Testis (tissue), 3 donors: ENCODE measurements around the gene RGL3. TPM values are rescaled to one million over a fixed set of nuclear protein-coding genes. Genes with fewer than 3 reads are reported as not detected.

Experiments
- DNase-seq: peaks from one replicate; pipeline ENCODE4 v3.0.0-alpha.2; 2019
- H3K27ac ChIP-seq, 2 donors: fragments of 200-600 bp; sonication (generic); one replicate each; pipeline ENCODE4 v1.5.1; 2019
- H3K27me3 ChIP-seq: fragments of 200-600 bp; sonication (generic); one replicate; pipeline ENCODE4 v1.5.1; 2019
- H3K36me3 ChIP-seq: fragments of 200-600 bp; sonication (generic); one replicate; pipeline ENCODE4 v1.5.1; 2017; ENCODE audit warnings: low read depth; ENCODE audit errors: missing control alignments
- H3K4me1 ChIP-seq: fragments of 200-600 bp; sonication (generic); one replicate; pipeline ENCODE4 v1.5.1; 2019
- H3K4me3 ChIP-seq, 2 donors: fragments of 200-600 bp; sonication (generic); one replicate each; pipeline ENCODE4 v1.5.1; 2017 to 2019
- H3K9me3 ChIP-seq: fragments of 200-600 bp; sonication (generic); one replicate; pipeline ENCODE4 v1.5.1; 2017
- CTCF ChIP-seq, 3 experiments: fragments of 450-650 bp in 2 of 3; fragments of 200-600 bp in 1 of 3; sonication (generic) in 1 of 3; IDR thresholded peaks; one replicate each; pipeline ENCODE4 v1.5.1; 2016 to 2019; ENCODE audit warnings: antibody characterized with exemption in 3 of 3, mild to moderate bottlenecking in 2 of 3, moderate library complexity in 1 of 3
- POLR2A ChIP-seq: fragments of 450-650 bp; IDR thresholded peaks from one replicate; pipeline ENCODE4 v1.6.1; 2017; ENCODE audit warnings: antibody characterized with exemption, mild to moderate bottlenecking, moderate library complexity
- WGBS, 2 donors: methylation state at CpG; one replicate each; pipeline ENCODE4 v1.1.5; 2018; 5-methylcytosine and 5-hydroxymethylcytosine counted together
- intact Hi-C: fragments of 100-400 bp; cut with DNase I; formaldehyde crosslinking; loops from one replicate; pipeline ENCODE4 v1.15.1; 2023; ENCODE audit warnings: low total_unique reads
- polyA plus RNA-seq: library from polyadenylated mRNA; stranded (reverse); fragments of 350-450 nt; fragmentation: Illumina TruSeq; extraction: RNeasy Lipid Tissue Mini Kit (QIAGEN cat#74804); gene quantifications from one replicate; pipeline ENCODE4 v1.2.3, GENCODE V29; 2014; ENCODE audit warnings: low read depth, low replicate concordance; ENCODE audit not compliant: insufficient read depth
- total RNA-seq, 2 donors: library from RNA; depleted of rRNA; stranded (reverse); fragments of >200 nt; gene quantifications; one replicate each; pipeline ENCODE4 v1.2.3, GENCODE V29; 2016

Gene RGL3
- total and polyA plus RNA-seq, 3 donors from 2014 or later: 3.1 to 5.5 (median 3.6) TPM

GRCh38 chr19:11377756-11378155 lies 41.4 kb downstream of the RGL3 start:
- Histone ChIP-seq H3K4me3 (no peak overlapping the region), H3K4me1 (peaks cover 25% of the 10 kb centered on the region), H3K36me3 (no peaks in the 10 kb centered on the region), H3K9me3 (no peaks in the 10 kb centered on the region), H3K27me3 (no peaks in the 10 kb centered on the region), H3K27ac (peak overlapping the region in 1 of 2 donors; percentile 3)
- intact Hi-C loops: loop anchor here (10.0 kb wide), 1 partner anchor 83 kb away; the partner anchor contains the start of gene TSPAN16
- WGBS, 2 donors: 93 to 94% methylated on average over 1 to 3 of the region's 3 CpGs
- no peak for TF ChIP-seq CTCF (IDR thresholded peaks at IDR 0.05)
- DNase-seq: no peak

GRCh38 chr19:11377237-11377636 lies 41.9 kb downstream of the RGL3 start:
- H3K9me3 ChIP-seq: no peaks in the 10 kb centered on the region
- intact Hi-C loops: loop anchor here (10.0 kb wide), 1 partner anchor 82 kb away; the partner anchor contains the start of gene TSPAN16
- no peak for TF ChIP-seq POLR2A
- no peak for TF ChIP-seq CTCF (IDR thresholded peaks at IDR 0.05)
- H3K27ac ChIP-seq: peak overlapping the region in 1 of 2 donors; percentile 3
- H3K4me3 ChIP-seq: no peak overlapping the region
- H3K27me3 ChIP-seq: no peaks in the 10 kb centered on the region
- DNase-seq: no peak
- H3K4me1 ChIP-seq: peaks cover 25% of the 10 kb centered on the region
- H3K36me3 ChIP-seq: no peaks in the 10 kb centered on the region

GRCh38 chr19:11375143-11375948 lies 43.8 kb downstream of the RGL3 start:
- 2 to 4% methylated on average over 21 to 27 of the region's 27 CpGs for WGBS, 2 donors
- peak; percentile 61 for DNase-seq
- peak overlapping the region; percentile 75 to 97 for H3K27ac ChIP-seq
- no peaks in the 10 kb centered on the region for H3K36me3 ChIP-seq
- no peaks in the 10 kb centered on the region for H3K9me3 ChIP-seq
- TF ChIP-seq POLR2A (peak; percentile 82), CTCF (IDR thresholded peaks at IDR 0.05) (peak in 1 of 3 experiments; percentile 0)
- H3K4me1 ChIP-seq: peaks cover 18% of the 10 kb centered on the region
- intact Hi-C loops: loop anchor here (10.0 kb wide), 1 partner anchor 81 kb away; the partner anchor contains the start of gene TSPAN16
- peak overlapping the region; percentile 72 to 73 for H3K4me3 ChIP-seq
- no peaks in the 10 kb centered on the region for H3K27me3 ChIP-seq

GRCh38 chr19:11374433-11375142 lies 44.5 kb downstream of the RGL3 start, which contains the start of gene SWSAP1:
Gene SWSAP1, plus strand, starts transcription at chr19:11374666. Its CDS starts 15 bp downstream, at chr19:11374681.
- Histone ChIP-seq H3K4me1 (peaks cover 15% of the 10 kb centered on the region), H3K9me3 (no peaks in the 10 kb centered on the region), H3K27ac (peak within 1 kb of the TSS; percentile 94 to 97), H3K36me3 (no peaks in the 10 kb centered on the region), H3K27me3 (no peaks in the 10 kb centered on the region), H3K4me3 (peak within 1 kb of the TSS; percentile 72 to 73)
- intact Hi-C loops: loop anchor here (10.0 kb wide), 1 partner anchor 80 kb away; the partner anchor contains the start of gene TSPAN16
- 0 to 1% methylated on average over 32 to 44 of the region's 44 CpGs for WGBS, 2 donors
- peak; percentile 99 for DNase-seq
- TF ChIP-seq CTCF (IDR thresholded peaks at IDR 0.05): no peak
- no peak for TF ChIP-seq POLR2A
